B cell (primary cell): ENCODE measurements around the gene CPM. TPM values are rescaled to one million over a fixed set of nuclear protein-coding genes. Genes with fewer than 3 reads are reported as not detected.

ENCODE experiments used
- ATAC-seq: fragments of 200-7000 bp; cut with Tn5 transposase; one replicate; pipeline ENCODE4 v1.10.0; 2021; ENCODE audit warnings: low read depth, mild to moderate bottlenecking, moderate number of reproducible peaks, moderate library complexity
- CTCF ChIA-PET: fragments of 350-600 bp; sonication (Branson Sonifier 250); formaldehyde crosslinking; loops from one replicate; lab custom pipeline; 2021; ENCODE audit warnings: antibody characterized with exemption, inconsistent platforms; lab: Charles Lee
- POLR2A ChIA-PET: fragments of 350-600 bp; sonication (Branson Sonifier 250); formaldehyde crosslinking; loops from one replicate; lab custom pipeline; 2021; ENCODE audit warnings: antibody characterized with exemption; lab: Charles Lee
- DNase-seq: peaks from one replicate; pipeline ENCODE4 v3.0.0; 2013
- H2AFZ ChIP-seq: 2 replicates; pipeline ENCODE4 v1.6.1; 2012; ENCODE audit warnings: mild to moderate bottlenecking, low read depth, low read length; ENCODE audit not compliant: insufficient read depth, poor library complexity, severe bottlenecking
- H3K27ac ChIP-seq, 2 donors: 1 replicate in 1 of 2; 2 replicates in 1 of 2; pipeline ENCODE4 v1.5.1; 2012 to 2013; ENCODE audit warnings: low read length in 2 of 2, mild to moderate bottlenecking in 2 of 2, moderate library complexity in 1 of 2
- H3K27me3 ChIP-seq, 4 experiments: fragments of 200-600 bp in 1 of 4; sonication (generic) in 1 of 4; replicated peaks in 1 of 4; 1 replicate in 2 of 4; 2 replicates in 2 of 4; pipeline versions ENCODE4 v1.6.1 to v1.7.0; 2013 to 2016; ENCODE audit warnings: low read length in 3 of 4, mild to moderate bottlenecking in 2 of 4, mixed read lengths in 1 of 4, moderate library complexity in 1 of 4; ENCODE audit not compliant: insufficient read depth in 4 of 4, control insufficient read depth in 3 of 4; ENCODE audit errors: control extremely low read depth in 1 of 4
- H3K36me3 ChIP-seq, 2 experiments: replicated peaks in 1 of 2; 1 replicate in 1 of 2; 2 replicates in 1 of 2; pipeline versions ENCODE4 v1.6.1 to v1.7.1; 2013; ENCODE audit warnings: low read length in 1 of 2; ENCODE audit not compliant: insufficient read depth in 2 of 2, control insufficient read depth in 1 of 2; ENCODE audit errors: control extremely low read depth in 1 of 2, extremely low read depth in 1 of 2
- H3K4me1 ChIP-seq, 2 donors: fragments of 200-600 bp in 1 of 2; sonication (generic) in 1 of 2; 1 replicate in 1 of 2; 2 replicates in 1 of 2; pipeline versions ENCODE4 v1.5.1 to v1.6.1; 2013 to 2017; ENCODE audit warnings: low read length in 2 of 2; ENCODE audit not compliant: control insufficient read depth in 2 of 2, insufficient read depth in 2 of 2
- H3K4me2 ChIP-seq: replicated peaks from 2 replicates; pipeline ENCODE3; 2012; ENCODE audit warnings: mild to moderate bottlenecking, low read depth, low read length; ENCODE audit not compliant: poor library complexity, severe bottlenecking
- H3K4me3 ChIP-seq, 5 experiments: fragments of 200-600 bp in 1 of 5; sonication (generic) in 1 of 5; 1 replicate in 3 of 5; 2 replicates in 2 of 5; pipeline versions ENCODE4 v1.5.1 to v1.7.0; 2011 to 2016; ENCODE audit warnings: low read length in 4 of 5, mild to moderate bottlenecking in 4 of 5, low read depth in 2 of 5, control low read depth in 1 of 5, moderate library complexity in 1 of 5; ENCODE audit not compliant: insufficient read depth in 1 of 5; ENCODE audit errors: control extremely low read depth in 1 of 5, extremely low read depth in 1 of 5
- H3K79me2 ChIP-seq: fragments of 200-600 bp; sonication (generic); one replicate; pipeline ENCODE4 v1.6.0; 2016; ENCODE audit warnings: low read length; ENCODE audit not compliant: control insufficient read depth, insufficient read depth
- H3K9ac ChIP-seq: fragments of 200-600 bp; sonication (generic); 2 replicates; pipeline ENCODE4 v1.6.1; 2017; ENCODE audit warnings: mild to moderate bottlenecking, low read length, moderate library complexity
- H3K9me3 ChIP-seq, 3 donors: one replicate each; pipeline versions ENCODE4 v1.6.1 to v1.7.1; 2013; ENCODE audit warnings: low read length in 2 of 3; ENCODE audit not compliant: control insufficient read depth in 2 of 3, insufficient read depth in 1 of 3; ENCODE audit errors: control extremely low read depth in 1 of 3
- H4K20me1 ChIP-seq: 2 replicates; pipeline ENCODE4 v1.6.0; 2012; ENCODE audit warnings: mild to moderate bottlenecking, low read length; ENCODE audit not compliant: insufficient read depth, control insufficient read depth, poor library complexity, severe bottlenecking
- H3K27ac Mint-ChIP-seq: one replicate; pipeline ENCODE4 v1.8.0; 2021; ENCODE audit warnings: mixed read lengths
- H3K27me3 Mint-ChIP-seq: one replicate; pipeline ENCODE4 v1.8.0; 2021; ENCODE audit warnings: mixed read lengths
- H3K4me1 Mint-ChIP-seq: one replicate; pipeline ENCODE4 v1.8.0; 2021; ENCODE audit warnings: mixed read lengths
- H3K4me3 Mint-ChIP-seq: one replicate; pipeline ENCODE4 v1.8.0; 2021; ENCODE audit warnings: mixed read lengths
- H3K9me3 Mint-ChIP-seq: one replicate; pipeline ENCODE4 v1.8.0; 2022; ENCODE audit warnings: mixed read lengths; ENCODE audit not compliant: insufficient read depth
- EZH2 ChIP-seq: IDR thresholded peaks from 2 replicates; pipeline ENCODE4 v1.6.1; 2012; ENCODE audit warnings: borderline replicate concordance, low read depth, mild to moderate bottlenecking, moderate library complexity, low read length; ENCODE audit not compliant: insufficient read depth, poor library complexity, severe bottlenecking
- WGBS: methylation state at CpG from one replicate; pipeline ENCODE4 v1.1.5; 2013; ENCODE audit warnings: missing lambda C conversion rate; ENCODE audit not compliant: insufficient coverage; 5-methylcytosine and 5-hydroxymethylcytosine counted together
- intact Hi-C: fragments of 100-400 bp; cut with micrococcal nuclease; formaldehyde crosslinking; loops from one replicate; pipeline ENCODE4 v1.10.0; 2022
- polyA plus RNA-seq: library from polyadenylated mRNA; depleted of rRNA; stranded (reverse); fragments of >200 nt; gene quantifications from 2 replicates; pipeline ENCODE4 v1.2.3, GENCODE V29; 2012
- total RNA-seq, 2 donors: library from RNA; stranded (reverse); fragments of 120-200 nt in 1 of 2; gene quantifications; 1 replicate in 1 of 2; 2 replicates in 1 of 2; pipeline versions ENCODE4 v1.2.3 to v1.2.4, GENCODE V29; 2013 to 2022
- TF ChIP-seq, protein P1 (sequence below): fragments of 200-600 bp; IDR thresholded peaks from one replicate; pipeline ENCODE4 v1.8.0; 2022; ENCODE audit warnings: antibody characterized with exemption, mild to moderate bottlenecking

CPM gene
- total and polyA plus RNA-seq, 2 donors (not counting 1 experiment from before 2014, with no cell fraction given), result 1.2 to 5.0 TPM

DNA sequence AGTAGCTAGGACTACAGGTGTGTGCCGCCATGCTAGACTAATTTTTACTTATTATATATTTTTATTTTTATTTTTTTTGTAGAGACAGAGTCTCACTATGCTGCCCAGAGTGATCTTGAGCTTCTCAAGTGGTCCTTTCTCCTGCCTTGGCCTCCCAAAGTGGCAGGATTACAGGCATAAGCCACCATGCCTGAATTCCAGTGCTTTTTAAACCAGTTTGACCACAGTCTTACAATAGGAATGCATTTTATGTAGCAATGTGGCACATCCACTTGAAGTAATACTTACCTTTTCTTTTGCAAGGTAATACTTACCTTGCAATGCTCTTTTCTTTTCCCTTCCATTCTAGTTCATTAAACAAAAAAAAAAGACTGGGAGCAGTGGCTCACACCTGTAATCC lies 38.0 kb upstream of the CPM start:
- H3K9me3 Mint-ChIP-seq, result no peaks in the 10 kb centered on the region
- no peaks in the 10 kb centered on the region for H3K4me1 Mint-ChIP-seq
- H3K27ac ChIP-seq, result no peak overlapping the region
- TF ChIP-seq, protein P1, sequence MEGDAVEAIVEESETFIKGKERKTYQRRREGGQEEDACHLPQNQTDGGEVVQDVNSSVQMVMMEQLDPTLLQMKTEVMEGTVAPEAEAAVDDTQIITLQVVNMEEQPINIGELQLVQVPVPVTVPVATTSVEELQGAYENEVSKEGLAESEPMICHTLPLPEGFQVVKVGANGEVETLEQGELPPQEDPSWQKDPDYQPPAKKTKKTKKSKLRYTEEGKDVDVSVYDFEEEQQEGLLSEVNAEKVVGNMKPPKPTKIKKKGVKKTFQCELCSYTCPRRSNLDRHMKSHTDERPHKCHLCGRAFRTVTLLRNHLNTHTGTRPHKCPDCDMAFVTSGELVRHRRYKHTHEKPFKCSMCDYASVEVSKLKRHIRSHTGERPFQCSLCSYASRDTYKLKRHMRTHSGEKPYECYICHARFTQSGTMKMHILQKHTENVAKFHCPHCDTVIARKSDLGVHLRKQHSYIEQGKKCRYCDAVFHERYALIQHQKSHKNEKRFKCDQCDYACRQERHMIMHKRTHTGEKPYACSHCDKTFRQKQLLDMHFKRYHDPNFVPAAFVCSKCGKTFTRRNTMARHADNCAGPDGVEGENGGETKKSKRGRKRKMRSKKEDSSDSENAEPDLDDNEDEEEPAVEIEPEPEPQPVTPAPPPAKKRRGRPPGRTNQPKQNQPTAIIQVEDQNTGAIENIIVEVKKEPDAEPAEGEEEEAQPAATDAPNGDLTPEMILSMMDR, result no peak
- no peak for TF ChIP-seq EZH2
- no peak overlapping the region for H2AFZ ChIP-seq
- H3K27me3 ChIP-seq, result no peaks in the 10 kb centered on the region
- no peaks in the 10 kb centered on the region for H3K36me3 ChIP-seq
- intact Hi-C loops, result no loop called here
- H3K79me2 ChIP-seq, result no peaks in the 10 kb centered on the region
- H3K4me3 Mint-ChIP-seq, result no peak overlapping the region
- no peak for DNase-seq
- no peaks in the 10 kb centered on the region for H3K27me3 Mint-ChIP-seq
- no CpG with 5 or more reads among the region's 1 CpG for WGBS
- no peak overlapping the region for H3K9ac ChIP-seq
- H3K4me3 ChIP-seq, result no peak overlapping the region
- no peaks in the 10 kb centered on the region for H4K20me1 ChIP-seq
- no peak overlapping the region for H3K27ac Mint-ChIP-seq
- H3K4me1 ChIP-seq, result no peaks in the 10 kb centered on the region
- CTCF ChIA-PET, result no interaction called here
- ATAC-seq, result no peak
- H3K9me3 ChIP-seq, result no peaks in the 10 kb centered on the region
- POLR2A ChIA-PET, result no interaction called here
- H3K4me2 ChIP-seq, result no peak overlapping the region

DNA sequence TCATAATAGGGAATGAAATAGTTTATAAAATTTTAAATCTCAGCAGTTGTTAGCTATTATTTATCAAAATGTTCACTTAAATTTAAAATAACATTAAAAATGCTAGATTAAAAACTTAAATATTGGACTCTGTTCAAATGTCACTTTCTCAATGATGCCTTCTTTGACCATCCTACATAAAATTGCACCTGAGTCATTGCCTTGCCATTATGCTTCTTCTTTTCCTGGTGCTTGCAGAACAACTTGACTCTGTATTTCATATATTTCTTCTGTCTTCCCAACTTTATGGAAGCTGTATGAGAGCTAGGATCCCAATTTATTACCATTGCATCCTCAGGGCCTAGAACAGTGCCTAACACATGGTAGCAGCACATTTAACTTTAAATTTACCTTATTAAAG lies 37.3 kb upstream of the CPM start:
- Histone ChIP-seq H3K27ac (no peak overlapping the region), H2AFZ (no peak overlapping the region), H3K27me3 (no peaks in the 10 kb centered on the region), H4K20me1 (no peaks in the 10 kb centered on the region), H3K4me2 (no peak overlapping the region), H3K79me2 (no peaks in the 10 kb centered on the region), H3K4me1 (no peaks in the 10 kb centered on the region), H3K9me3 (no peaks in the 10 kb centered on the region), H3K4me3 (no peak overlapping the region), H3K9ac (no peak overlapping the region), H3K36me3 (no peaks in the 10 kb centered on the region)
- DNase-seq (no peak), ATAC-seq (no peak)
- Mint-ChIP-seq H3K4me3 (no peak overlapping the region), H3K27ac (no peak overlapping the region), H3K4me1 (no peaks in the 10 kb centered on the region), H3K9me3 (no peaks in the 10 kb centered on the region), H3K27me3 (no peaks in the 10 kb centered on the region)
- CTCF ChIA-PET, result no interaction called here
- TF ChIP-seq, protein P1, result no peak
- TF ChIP-seq EZH2, result no peak
- intact Hi-C loops, result no loop called here
- POLR2A ChIA-PET, result no interaction called here
